MM.1S (cell line): ENCODE measurements around the gene HECTD4.

ENCODE experiments used
- DNase-seq: peaks from one replicate; pipeline ENCODE4 v3.0.0-alpha.2; 2015
- H2AFZ ChIP-seq: fragments of 300-600 bp; sonication (generic); 2 replicates; pipeline ENCODE4 v1.6.0; 2016; ENCODE audit warnings: antibody characterized with exemption, low read length
- H3F3A ChIP-seq: fragments of 300-600 bp; sonication (generic); 2 replicates; pipeline ENCODE4 v1.6.1; 2016; ENCODE audit warnings: mild to moderate bottlenecking, antibody characterized with exemption, low read length, moderate library complexity, mixed read lengths; ENCODE audit not compliant: insufficient read depth
- H3K27ac ChIP-seq: fragments of 300-600 bp; sonication (generic); 2 replicates; pipeline ENCODE4 v1.5.1; 2016; ENCODE audit warnings: mild to moderate bottlenecking, low read length
- H3K27me3 ChIP-seq: fragments of 300-600 bp; sonication (generic); replicated peaks from 2 replicates; pipeline ENCODE4 v1.6.0; 2016; ENCODE audit warnings: low read length; ENCODE audit not compliant: insufficient read depth
- H3K36me3 ChIP-seq: fragments of 300-600 bp; sonication (generic); replicated peaks from 2 replicates; pipeline ENCODE4 v1.6.1; 2016; ENCODE audit warnings: mild to moderate bottlenecking, low read length, mixed read lengths; ENCODE audit not compliant: insufficient read depth
- H3K4me1 ChIP-seq: fragments of 300-600 bp; sonication (generic); 2 replicates; pipeline ENCODE4 v1.6.1; 2016; ENCODE audit warnings: low read length, mixed read lengths
- H3K4me2 ChIP-seq: fragments of 300-600 bp; sonication (generic); 2 replicates; pipeline ENCODE4 v1.6.0; 2016; ENCODE audit warnings: low read depth, low read length
- H3K4me3 ChIP-seq: fragments of 300-600 bp; sonication (generic); 2 replicates; pipeline ENCODE4 v1.5.1; 2016; ENCODE audit warnings: low read length, mixed read lengths
- H3K79me2 ChIP-seq: fragments of 300-600 bp; sonication (generic); 2 replicates; pipeline ENCODE4 v1.6.1; 2016; ENCODE audit warnings: mixed run types, low read length, mixed read lengths
- H3K9ac ChIP-seq: fragments of 300-600 bp; sonication (generic); 2 replicates; pipeline ENCODE4 v1.6.1; 2016; ENCODE audit warnings: low read length, mixed read lengths
- H3K9me2 ChIP-seq: fragments of 300-600 bp; sonication (generic); replicated peaks from 2 replicates; pipeline ENCODE4 v1.6.1; 2016; ENCODE audit warnings: mild to moderate bottlenecking, low read length, mixed read lengths; ENCODE audit not compliant: insufficient read depth
- H3K9me3 ChIP-seq: fragments of 300-600 bp; sonication (generic); replicated peaks from 2 replicates; pipeline ENCODE4 v1.6.1; 2016; ENCODE audit warnings: mild to moderate bottlenecking, low read length, mixed read lengths; ENCODE audit not compliant: insufficient read depth
- H4K20me1 ChIP-seq: fragments of 300-600 bp; sonication (generic); 2 replicates; pipeline ENCODE4 v1.6.1; 2016; ENCODE audit warnings: mild to moderate bottlenecking, low read length, moderate library complexity, mixed read lengths; ENCODE audit not compliant: insufficient read depth
- CTCF ChIP-seq: fragments of 300-600 bp; sonication (generic); IDR thresholded peaks from 2 replicates; pipeline ENCODE4 v1.5.1; 2016; ENCODE audit warnings: antibody characterized with exemption, low read length, mixed read lengths
- EZH2 ChIP-seq: fragments of 300-600 bp; sonication (generic); optimal IDR thresholded peaks from 2 replicates; pipeline ENCODE3; 2017; ENCODE audit warnings: low read depth, mild to moderate bottlenecking, antibody characterized with exemption, low read length, mixed read lengths
- EZH2phosphoT487 ChIP-seq: fragments of 300-600 bp; sonication (generic); IDR thresholded peaks from 2 replicates; pipeline ENCODE4 v1.6.1; 2018; ENCODE audit warnings: antibody characterized with exemption, low read length

HECTD4 gene

GRCh38 chr12:112190231-112191025 lies 191.8 kb downstream of the HECTD4 start:
- H3K4me1 ChIP-seq, result no peaks in the 10 kb centered on the region
- no peaks in the 10 kb centered on the region for H3K79me2 ChIP-seq
- H3K9ac ChIP-seq, result no peak overlapping the region
- H3K9me3 ChIP-seq, result no peaks in the 10 kb centered on the region
- H3K36me3 ChIP-seq, result no peaks in the 10 kb centered on the region
- DNase-seq, result no peak
- no peaks in the 10 kb centered on the region for H3K27me3 ChIP-seq
- TF ChIP-seq EZH2phosphoT487, result no peak
- H3K27ac ChIP-seq, result no peak overlapping the region
- H3K9me2 ChIP-seq, result no peaks in the 10 kb centered on the region
- no peaks in the 10 kb centered on the region for H3F3A ChIP-seq
- H4K20me1 ChIP-seq, result no peaks in the 10 kb centered on the region
- H2AFZ ChIP-seq, result no peak overlapping the region
- no peak overlapping the region for H3K4me3 ChIP-seq
- H3K4me2 ChIP-seq, result no peak overlapping the region

GRCh38 chr12:112188130-112188830 lies 194.0 kb downstream of the HECTD4 start:
- no peaks in the 10 kb centered on the region for H3K9me2 ChIP-seq
- no peaks in the 10 kb centered on the region for H4K20me1 ChIP-seq
- H3K4me2 ChIP-seq, result no peak overlapping the region
- no peak overlapping the region for H3K9ac ChIP-seq
- H3K27ac ChIP-seq, result no peak overlapping the region
- H3F3A ChIP-seq, result no peaks in the 10 kb centered on the region
- no peak for DNase-seq
- H3K9me3 ChIP-seq, result no peaks in the 10 kb centered on the region
- no peak overlapping the region for H2AFZ ChIP-seq
- no peaks in the 10 kb centered on the region for H3K79me2 ChIP-seq
- no peaks in the 10 kb centered on the region for H3K27me3 ChIP-seq
- TF ChIP-seq EZH2, result no peak
- no peak for TF ChIP-seq CTCF
- TF ChIP-seq EZH2phosphoT487, result no peak
- no peak overlapping the region for H3K4me3 ChIP-seq
- no peaks in the 10 kb centered on the region for H3K4me1 ChIP-seq
- H3K36me3 ChIP-seq, result no peaks in the 10 kb centered on the region

- Histone ChIP-seq H3K79me2 (no peaks in the 10 kb centered on the region), H3F3A (no peaks in the 10 kb centered on the region), H3K9me3 (no peaks in the 10 kb centered on the region), H3K4me3 (no peak overlapping the region), H3K9ac (no peak overlapping the region), H3K36me3 (no peaks in the 10 kb centered on the region), H3K27me3 (no peaks in the 10 kb centered on the region), H4K20me1 (no peaks in the 10 kb centered on the region), H2AFZ (no peak overlapping the region), H3K27ac (no peak overlapping the region), H3K9me2 (no peaks in the 10 kb centered on the region), H3K4me1 (no peaks in the 10 kb centered on the region), H3K4me2 (no peak overlapping the region)
- TF ChIP-seq EZH2phosphoT487 (no peak), CTCF (no peak), EZH2 (no peak)
- DNase-seq, result no peak
Observed at GRCh38 chr12:112185093-112185923, 196.9 kb downstream of the HECTD4 start.
